OCI-LY1 (cell line): Measurements from ENCODE around the gene COIL.

Experiments
- H2AFZ ChIP-seq: fragments of 200-600 bp; sonication (generic), shearing (Covaris generic); 2 replicates; pipeline ENCODE4 v1.6.0; 2014; ENCODE audit warnings: antibody characterized with exemption, mild to moderate bottlenecking, low read length
- H3F3A ChIP-seq: fragments of 200-600 bp; sonication (generic), shearing (Covaris generic); 2 replicates; pipeline ENCODE4 v1.6.0; 2014; ENCODE audit warnings: mild to moderate bottlenecking, antibody characterized with exemption, low read length, moderate library complexity; ENCODE audit not compliant: insufficient read depth
- H3K27ac ChIP-seq: fragments of 200-600 bp; sonication (generic); 2 replicates; pipeline ENCODE4 v1.5.1; 2014; ENCODE audit warnings: low read length, mixed run types, mild to moderate bottlenecking, low read depth; ENCODE audit not compliant: poor library complexity, severe bottlenecking
- H3K27me3 ChIP-seq: fragments of 200-600 bp; sonication (generic); 2 replicates; pipeline ENCODE4 v1.6.0; 2014; ENCODE audit warnings: antibody characterized with exemption, mild to moderate bottlenecking, low read length, moderate library complexity; ENCODE audit not compliant: insufficient read depth
- H3K36me3 ChIP-seq: fragments of 200-600 bp; sonication (generic); 2 replicates; pipeline ENCODE4 v1.6.1; 2014; ENCODE audit warnings: mild to moderate bottlenecking, antibody characterized with exemption, low read length, moderate library complexity, mixed read lengths; ENCODE audit not compliant: insufficient read depth
- H3K4me1 ChIP-seq: fragments of 200-600 bp; sonication (generic); 2 replicates; pipeline ENCODE4 v1.5.1; 2014; ENCODE audit warnings: mild to moderate bottlenecking, low read length, moderate library complexity; ENCODE audit not compliant: insufficient read depth, severe bottlenecking
- H3K4me2 ChIP-seq: fragments of 200-600 bp; sonication (generic), shearing (Covaris generic); 2 replicates; pipeline ENCODE4 v1.6.1; 2014; ENCODE audit warnings: low read length
- H3K4me3 ChIP-seq: fragments of 200-600 bp; sonication (generic); 2 replicates; pipeline ENCODE4 v1.5.1; 2014; ENCODE audit warnings: low read length, low read depth, mild to moderate bottlenecking, mixed read lengths; ENCODE audit not compliant: poor library complexity, severe bottlenecking
- H3K79me2 ChIP-seq: fragments of 200-600 bp; shearing (Covaris generic); 2 replicates; pipeline ENCODE4 v1.6.1; 2016; ENCODE audit warnings: mixed run types, low read length, mixed read lengths; ENCODE audit not compliant: insufficient read depth
- H3K9ac ChIP-seq: fragments of 200-600 bp; sonication (generic), shearing (Covaris generic); 2 replicates; pipeline ENCODE4 v1.6.1; 2014; ENCODE audit warnings: mild to moderate bottlenecking, low read length, mixed read lengths
- H3K9me2 ChIP-seq: fragments of 200-600 bp; sonication (generic), shearing (Covaris generic); 2 replicates; pipeline ENCODE4 v1.6.1; 2014; ENCODE audit warnings: low read depth, mild to moderate bottlenecking, low read length, mixed read lengths
- H3K9me3 ChIP-seq: fragments of 200-600 bp; shearing (Covaris generic); 2 replicates; pipeline ENCODE4 v1.6.1; 2014; ENCODE audit warnings: low read length, mixed read lengths
- H4K20me1 ChIP-seq: fragments of 200-600 bp; sonication (generic), shearing (Covaris generic); 2 replicates; pipeline ENCODE4 v1.6.0; 2016; ENCODE audit warnings: mild to moderate bottlenecking, low read length; ENCODE audit not compliant: insufficient read depth
- CTCF ChIP-seq: fragments of 200-600 bp; sonication (generic), shearing (Covaris generic); IDR thresholded peaks from 2 replicates; pipeline ENCODE4 v1.5.1; 2017; ENCODE audit warnings: mild to moderate bottlenecking, antibody characterized with exemption, low read length, moderate library complexity, mixed read lengths
- EZH2 ChIP-seq: fragments of 200-600 bp; sonication (generic), shearing (Covaris generic); IDR thresholded peaks from 2 replicates; pipeline ENCODE4 v1.8.0; 2017; ENCODE audit warnings: borderline replicate concordance, mixed run types, mild to moderate bottlenecking, antibody characterized with exemption, low read length, moderate library complexity, mixed read lengths

The COIL gene

GRCh38 chr17:56928586-56928985 lies 32.3 kb downstream of the COIL start:
- no peaks in the 10 kb centered on the region for H3F3A ChIP-seq
- no peak overlapping the region for H3K4me2 ChIP-seq
- H3K4me3 ChIP-seq = no peak overlapping the region
- no peaks in the 10 kb centered on the region for H3K79me2 ChIP-seq
- TF ChIP-seq CTCF (no peak), EZH2 (no peak)
- H2AFZ ChIP-seq = no peak overlapping the region
- no peak overlapping the region for H3K27ac ChIP-seq
- H3K9me3 ChIP-seq = peaks cover 17% of the 10 kb centered on the region
- no peaks in the 10 kb centered on the region for H4K20me1 ChIP-seq
- no peaks in the 10 kb centered on the region for H3K27me3 ChIP-seq
- no peaks in the 10 kb centered on the region for H3K36me3 ChIP-seq
- no peak overlapping the region for H3K9ac ChIP-seq
- H3K4me1 ChIP-seq = no peaks in the 10 kb centered on the region
- H3K9me2 ChIP-seq = no peaks in the 10 kb centered on the region

- no peak for TF ChIP-seq CTCF
- Histone ChIP-seq H3K9me3 (peaks cover 15% of the 10 kb centered on the region), H3K4me3 (no peak overlapping the region), H3K4me1 (no peaks in the 10 kb centered on the region), H3K79me2 (no peaks in the 10 kb centered on the region), H3K27me3 (no peaks in the 10 kb centered on the region), H3K4me2 (no peak overlapping the region), H3K27ac (no peak overlapping the region), H3K9ac (no peak overlapping the region), H3F3A (no peaks in the 10 kb centered on the region), H2AFZ (no peak overlapping the region), H4K20me1 (no peaks in the 10 kb centered on the region), H3K9me2 (no peaks in the 10 kb centered on the region), H3K36me3 (no peaks in the 10 kb centered on the region)
These were observed 34.1 kb downstream of the COIL start for GRCh38 chr17:56926704-56927103.

GRCh38 chr17:56926270-56926669 lies 34.6 kb downstream of the COIL start:
- peaks cover 13% of the 10 kb centered on the region for H3K9me3 ChIP-seq
- no peaks in the 10 kb centered on the region for H3F3A ChIP-seq
- H3K27me3 ChIP-seq = no peaks in the 10 kb centered on the region
- H3K9ac ChIP-seq = no peak overlapping the region
- H3K79me2 ChIP-seq = no peaks in the 10 kb centered on the region
- no peaks in the 10 kb centered on the region for H3K36me3 ChIP-seq
- H3K4me2 ChIP-seq = no peak overlapping the region
- H3K27ac ChIP-seq = no peak overlapping the region
- H3K4me1 ChIP-seq = no peaks in the 10 kb centered on the region
- no peaks in the 10 kb centered on the region for H3K9me2 ChIP-seq
- H4K20me1 ChIP-seq = no peaks in the 10 kb centered on the region
- TF ChIP-seq EZH2 (no peak), CTCF (no peak)
- no peak overlapping the region for H2AFZ ChIP-seq
- H3K4me3 ChIP-seq = no peak overlapping the region
